Gastrocnemius medialis (tissue), 4 donors: ENCODE data around the gene RYR1. TPM values are rescaled to one million over a fixed set of nuclear protein-coding genes. Genes with fewer than 3 reads are reported as not detected.
"Not testable (repeated sequence)": the region's sequence is repeated elsewhere in the genome, so short reads cannot be mapped to it uniquely, and the experiment has no call there.

ENCODE experiments used
- ATAC-seq, 2 donors: fragments of 150-250 bp; one replicate each; pipeline ENCODE4 v1.9.1; 2016
- DNase-seq, 2 donors: peaks; one replicate each; pipeline ENCODE4 v3.0.0-alpha.2; 2019
- H3K27ac ChIP-seq, 4 donors: fragments of 200-600 bp; sonication (generic); 1 replicate in 1 of 4; 2 replicates in 3 of 4; pipeline ENCODE4 v1.5.1; 2016 to 2018; ENCODE audit warnings: mild to moderate bottlenecking in 2 of 4, moderate library complexity in 1 of 4
- H3K27me3 ChIP-seq, 3 donors: fragments of 200-600 bp; sonication (generic) in 2 of 3; 1 replicate in 1 of 3; 2 replicates in 2 of 3; pipeline versions ENCODE4 v1.5.1 to v1.6.0; 2016 to 2019; ENCODE audit warnings: mild to moderate bottlenecking in 1 of 3, moderate library complexity in 1 of 3
- H3K36me3 ChIP-seq, 2 donors: fragments of 200-600 bp; sonication (generic) in 1 of 2; one replicate each; pipeline ENCODE4 v1.5.1; 2017 to 2018
- H3K4me1 ChIP-seq, 2 donors: fragments of 200-600 bp; sonication (generic) in 1 of 2; one replicate each; pipeline ENCODE4 v1.5.1; 2016 to 2017; ENCODE audit warnings: mild to moderate bottlenecking in 2 of 2
- H3K4me3 ChIP-seq, 4 donors: fragments of 200-600 bp; sonication (generic) in 3 of 4; 1 replicate in 1 of 4; 2 replicates in 3 of 4; pipeline ENCODE4 v1.5.1; 2016 to 2019; ENCODE audit warnings: mild to moderate bottlenecking in 2 of 4
- H3K9me3 ChIP-seq, 3 donors: fragments of 200-600 bp; sonication (generic) in 2 of 3; 1 replicate in 1 of 3; 2 replicates in 2 of 3; pipeline ENCODE4 v1.5.1; 2016 to 2019
- POLR2A ChIP-seq, 2 donors: fragments of 450-650 bp; IDR thresholded peaks; one replicate each; pipeline ENCODE4 v1.6.1; 2017; ENCODE audit warnings: antibody characterized with exemption in 2 of 2, mild to moderate bottlenecking in 2 of 2, moderate library complexity in 2 of 2
- in situ Hi-C, 4 donors: fragments of 200-750 bp; cut with MboI; loops; one replicate each; pipeline versions ENCODE4 v1.15.0 to v1.8.0; 2017; ENCODE audit warnings: low sequenced_read_pairs in 4 of 4
- intact Hi-C: fragments of 100-400 bp; cut with DNase I; formaldehyde crosslinking; loops from one replicate; pipeline ENCODE4 v1.15.1; 2023; ENCODE audit warnings: low total_unique reads
- total RNA-seq, 4 donors: library from RNA; depleted of rRNA; stranded (reverse); fragments of >200 nt; gene quantifications; one replicate each; pipeline versions ENCODE4 v1.1.0 to v1.2.3, GENCODE V29; 2016
- TF ChIP-seq, protein P1 (sequence below), 5 experiments: fragments of 450-650 bp in 3 of 5; fragments of 200-600 bp in 2 of 5; sonication (generic) in 2 of 5; IDR thresholded peaks in 4 of 5; conservative IDR thresholded peaks in 1 of 5; 1 replicate in 4 of 5; 2 replicates in 1 of 5; pipeline ENCODE4 v1.5.1; 2016 to 2019; ENCODE audit warnings: antibody characterized with exemption in 5 of 5, mild to moderate bottlenecking in 3 of 5, moderate library complexity in 3 of 5

The RYR1 gene
- total RNA-seq, 4 donors from 2014 or later: 607 to 831 (median 724) TPM

GRCh38 chr19:38514812-38515633 is 81.5 kb downstream of the RYR1 start:
- intact Hi-C loops: loop anchor here (5.0 kb wide), 1 partner anchor 48 kb away; no protein-coding TSS in a partner anchor
- Histone ChIP-seq H3K27ac (peak overlapping the region; percentile 7 to 78 (median 60)), H3K4me3 (no peak overlapping the region), H3K27me3 (no peaks in the 10 kb centered on the region), H3K36me3 (peaks cover 0 to 89% of the 10 kb centered on the region in 2 donors), H3K4me1 (no peaks in the 10 kb centered on the region), H3K9me3 (no peaks in the 10 kb centered on the region)
- ATAC-seq: no peak
- TF ChIP-seq, protein P1, sequence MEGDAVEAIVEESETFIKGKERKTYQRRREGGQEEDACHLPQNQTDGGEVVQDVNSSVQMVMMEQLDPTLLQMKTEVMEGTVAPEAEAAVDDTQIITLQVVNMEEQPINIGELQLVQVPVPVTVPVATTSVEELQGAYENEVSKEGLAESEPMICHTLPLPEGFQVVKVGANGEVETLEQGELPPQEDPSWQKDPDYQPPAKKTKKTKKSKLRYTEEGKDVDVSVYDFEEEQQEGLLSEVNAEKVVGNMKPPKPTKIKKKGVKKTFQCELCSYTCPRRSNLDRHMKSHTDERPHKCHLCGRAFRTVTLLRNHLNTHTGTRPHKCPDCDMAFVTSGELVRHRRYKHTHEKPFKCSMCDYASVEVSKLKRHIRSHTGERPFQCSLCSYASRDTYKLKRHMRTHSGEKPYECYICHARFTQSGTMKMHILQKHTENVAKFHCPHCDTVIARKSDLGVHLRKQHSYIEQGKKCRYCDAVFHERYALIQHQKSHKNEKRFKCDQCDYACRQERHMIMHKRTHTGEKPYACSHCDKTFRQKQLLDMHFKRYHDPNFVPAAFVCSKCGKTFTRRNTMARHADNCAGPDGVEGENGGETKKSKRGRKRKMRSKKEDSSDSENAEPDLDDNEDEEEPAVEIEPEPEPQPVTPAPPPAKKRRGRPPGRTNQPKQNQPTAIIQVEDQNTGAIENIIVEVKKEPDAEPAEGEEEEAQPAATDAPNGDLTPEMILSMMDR (IDR thresholded peaks at IDR 0.05 in 4 of 5, conservative IDR thresholded peaks at IDR 0.05 in 1 of 5): peak in 4 of 5 experiments; percentile 30 to 69 (median 60)
- no peak for TF ChIP-seq POLR2A (IDR thresholded peaks at IDR 0.05)
- DNase-seq: peak in 1 of 2 donors; percentile 39
- in situ Hi-C loops: no loop called here

GRCh38 chr19:38515896-38516295 is 82.4 kb downstream of the RYR1 start:
- no peak for DNase-seq
- intact Hi-C loops: no loop called here
- in situ Hi-C loops: no loop called here
- H3K9me3 ChIP-seq: no peaks in the 10 kb centered on the region
- H3K27ac ChIP-seq: peak overlapping the region in 2 of 4 donors; percentile 17 to 78
- peaks cover 0 to 84% of the 10 kb centered on the region in 2 donors for H3K36me3 ChIP-seq
- H3K27me3 ChIP-seq: no peaks in the 10 kb centered on the region
- TF ChIP-seq, protein P1 (IDR thresholded peaks at IDR 0.05 in 4 of 5, conservative IDR thresholded peaks at IDR 0.05 in 1 of 5): no peak
- no peak for TF ChIP-seq POLR2A (IDR thresholded peaks at IDR 0.05)
- no peak overlapping the region for H3K4me3 ChIP-seq
- H3K4me1 ChIP-seq: no peaks in the 10 kb centered on the region
- ATAC-seq: no peak

GRCh38 chr19:38516802-38517201 is 83.3 kb downstream of the RYR1 start:
- H3K27ac ChIP-seq: peak overlapping the region in 1 of 4 donors; percentile 78
- no peaks in the 10 kb centered on the region for H3K9me3 ChIP-seq
- TF ChIP-seq POLR2A (IDR thresholded peaks at IDR 0.05): no peak
- TF ChIP-seq, protein P1 (IDR thresholded peaks at IDR 0.05 in 4 of 5, conservative IDR thresholded peaks at IDR 0.05 in 1 of 5): no peak
- H3K4me3 ChIP-seq: no peak overlapping the region
- no peaks in the 10 kb centered on the region for H3K27me3 ChIP-seq
- ATAC-seq (no peak), DNase-seq (peak in 1 of 2 donors; percentile 40)
- intact Hi-C loops: no loop called here
- in situ Hi-C loops: no loop called here
- no peaks in the 10 kb centered on the region for H3K4me1 ChIP-seq
- H3K36me3 ChIP-seq: peaks cover 0 to 81% of the 10 kb centered on the region in 2 donors

- H3K36me3 ChIP-seq: peaks cover 0 to 81% of the 10 kb centered on the region in 2 donors
- intact Hi-C loops: no loop called here
- no peaks in the 10 kb centered on the region for H3K9me3 ChIP-seq
- ATAC-seq (no peak), DNase-seq (no peak)
- in situ Hi-C loops: no loop called here
- no peak overlapping the region for H3K4me3 ChIP-seq
- H3K4me1 ChIP-seq: no peaks in the 10 kb centered on the region
- no peaks in the 10 kb centered on the region for H3K27me3 ChIP-seq
- H3K27ac ChIP-seq: peak overlapping the region in 1 of 4 donors; percentile 78
- TF ChIP-seq, protein P1 (IDR thresholded peaks at IDR 0.05 in 4 of 5, conservative IDR thresholded peaks at IDR 0.05 in 1 of 5): no peak
- TF ChIP-seq POLR2A (IDR thresholded peaks at IDR 0.05): no peak
These were observed 83.8 kb downstream of the RYR1 start for GRCh38 chr19:38517321-38517720.

DNA sequence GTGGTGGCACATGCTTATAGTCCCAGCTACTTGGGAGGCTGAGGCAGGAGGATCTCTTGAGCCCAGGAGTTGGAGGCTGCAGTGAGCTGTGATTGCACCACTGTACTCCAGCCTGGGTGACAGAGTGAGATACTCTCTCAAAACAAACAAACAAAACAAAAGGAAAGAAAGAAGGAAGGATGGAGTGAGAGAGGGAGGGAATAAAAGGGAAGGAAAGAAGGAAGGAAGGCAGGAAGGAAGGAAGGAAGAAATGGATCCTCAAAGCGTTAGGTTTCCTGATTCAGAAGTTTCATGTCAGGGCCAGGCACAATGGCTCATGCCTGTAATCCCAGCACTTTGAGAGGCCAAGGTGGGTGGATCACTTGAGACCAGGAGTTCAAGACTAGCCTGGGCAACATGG is 84.5 kb downstream of the RYR1 start:
- DNase-seq, H3K27me3 ChIP-seq, in situ Hi-C loops, ATAC-seq, H3K4me3 ChIP-seq, intact Hi-C loops, H3K4me1 ChIP-seq, H3K9me3 ChIP-seq: not testable (repeated sequence)
- peak overlapping the region in 2 of 4 donors; percentile 51 to 67 for H3K27ac ChIP-seq
- peaks cover 0 to 81% of the 10 kb centered on the region in 2 donors for H3K36me3 ChIP-seq
